ENCODE data around the gene GNAO1.

- no peak for TF ChIP-seq CTCF (IDR thresholded peaks at IDR 0.05)
- no peak for TF ChIP-seq POLR2A (IDR thresholded peaks at IDR 0.05)
- TF ChIP-seq EP300 (IDR thresholded peaks at IDR 0.05): no peak
These were observed 155.0 kb downstream of the GNAO1 start for GRCh38 chr16:56346131-56346890.
